ENCODE measurements around the gene CTTNBP2.

DNA sequence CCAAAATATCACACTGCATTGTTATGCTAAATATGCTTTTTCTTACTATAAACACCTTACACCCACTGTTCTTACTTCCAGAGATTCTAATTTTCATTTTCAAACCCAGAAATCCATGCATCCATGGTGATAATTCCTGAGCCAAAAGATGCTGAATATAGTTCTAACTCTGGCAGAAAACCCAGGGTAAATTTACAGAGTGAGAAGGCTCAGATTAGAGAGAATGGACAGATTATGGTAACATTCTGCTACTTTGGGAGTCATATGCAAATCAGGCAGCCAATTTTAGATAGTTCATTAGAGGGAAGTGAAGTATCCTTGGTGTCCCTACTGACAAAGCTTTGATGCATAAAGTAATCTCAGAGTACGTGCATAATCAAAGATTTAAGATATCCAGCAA, 15.4 kb upstream of the CTTNBP2 start:
- TF ChIP-seq CTCF (IDR thresholded peaks at IDR 0.05) (no peak), POLR2A (IDR thresholded peaks at IDR 0.05) (no peak)
